ENCODE results near the gene EBLN1. TPM values are rescaled to one million over a fixed set of nuclear protein-coding genes. Genes with fewer than 3 reads are reported as not detected.
A peak's percentile ranks its signal among the peaks of the same experiment; 100 is the strongest.

EBLN1 gene
- total and polyA plus RNA-seq, 2 donors (not counting 1 experiment from before 2014, with no cell fraction given) = not detected

GRCh38 chr10:22250897-22251660, 33.3 kb upstream of the EBLN1 start:
- H3K9me3 ChIP-seq (ENCODE audit: control insufficient read depth, insufficient read depth, low read depth, low read length) = no peaks in the 10 kb centered on the region
- H3K4me1 ChIP-seq (ENCODE audit: control insufficient read depth, extremely low read depth, insufficient read depth, low read length) = peaks cover 6% of the 10 kb centered on the region
- peak overlapping the region; percentile 66 to 77 (median 68) for H3K4me3 ChIP-seq (replicated peaks in 1 of 4; ENCODE audit: control extremely low read depth in 1 of 4, insufficient read depth in 1 of 4, low read depth in 3 of 4, low read length in 4 of 4)
- no peaks in the 10 kb centered on the region for H4K20me1 ChIP-seq (ENCODE audit: control insufficient read depth, extremely low read depth, insufficient read depth, low read length)
- peak overlapping the region; percentile 95 for H3K27ac ChIP-seq (ENCODE audit: insufficient read depth, low read length)
- H3K9ac ChIP-seq (ENCODE audit: insufficient read depth, low read length) = peak overlapping the region; percentile 85
- peak overlapping the region; percentile 96 for H2AFZ ChIP-seq (ENCODE audit: low read length)
- peak overlapping the region; percentile 86 for H3K4me2 ChIP-seq (ENCODE audit: extremely low read depth, insufficient read depth, low read length)
- no peaks in the 10 kb centered on the region for H3K27me3 ChIP-seq (ENCODE audit: control insufficient read depth, insufficient read depth, low read length)
- no peaks in the 10 kb centered on the region for H3K36me3 ChIP-seq (ENCODE audit: control insufficient read depth, insufficient read depth, low read length)
- DNase-seq (ENCODE audit: low read depth in 2 of 2) = peak; percentile 12 to 44
- TF ChIP-seq EZH2 (IDR thresholded peaks at IDR 0.05; ENCODE audit: low read length, missing control alignments) = no peak
- no peak for TF ChIP-seq CTCF (conservative IDR thresholded peaks at IDR 0.05 in 1 of 2, IDR thresholded peaks at IDR 0.05 in 1 of 2; ENCODE audit: low read depth in 1 of 2, low read length in 2 of 2)
- no peaks in the 10 kb centered on the region for H3K79me2 ChIP-seq (ENCODE audit: control insufficient read depth, insufficient read depth, low read length)

- Histone ChIP-seq H3K4me3 (replicated peaks in 1 of 4; ENCODE audit: control extremely low read depth in 1 of 4, insufficient read depth in 1 of 4, low read depth in 3 of 4, low read length in 4 of 4) (no peak overlapping the region), H3K4me2 (ENCODE audit: extremely low read depth, insufficient read depth, low read length) (no peak overlapping the region), H2AFZ (ENCODE audit: low read length) (no peak overlapping the region), H4K20me1 (ENCODE audit: control insufficient read depth, extremely low read depth, insufficient read depth, low read length) (no peaks in the 10 kb centered on the region), H3K9ac (ENCODE audit: insufficient read depth, low read length) (no peak overlapping the region), H3K27me3 (ENCODE audit: control insufficient read depth, insufficient read depth, low read length) (no peaks in the 10 kb centered on the region), H3K36me3 (ENCODE audit: control insufficient read depth, insufficient read depth, low read length) (no peaks in the 10 kb centered on the region), H3K4me1 (ENCODE audit: control insufficient read depth, extremely low read depth, insufficient read depth, low read length) (peaks cover 6% of the 10 kb centered on the region), H3K27ac (ENCODE audit: insufficient read depth, low read length) (peak overlapping the region; percentile 6), H3K9me3 (ENCODE audit: control insufficient read depth, insufficient read depth, low read depth, low read length) (no peaks in the 10 kb centered on the region), H3K79me2 (ENCODE audit: control insufficient read depth, insufficient read depth, low read length) (no peaks in the 10 kb centered on the region)
- no peak for DNase-seq (ENCODE audit: low read depth in 2 of 2)
- TF ChIP-seq CTCF (conservative IDR thresholded peaks at IDR 0.05 in 1 of 2, IDR thresholded peaks at IDR 0.05 in 1 of 2; ENCODE audit: low read depth in 1 of 2, low read length in 2 of 2) (no peak), EZH2 (IDR thresholded peaks at IDR 0.05; ENCODE audit: low read length, missing control alignments) (no peak)
Observed at GRCh38 chr10:22247636-22248035, 29.8 kb upstream of the EBLN1 start.

- peaks cover 6% of the 10 kb centered on the region for H3K4me1 ChIP-seq (ENCODE audit: control insufficient read depth, extremely low read depth, insufficient read depth, low read length)
- H3K27ac ChIP-seq (ENCODE audit: insufficient read depth, low read length) = peak overlapping the region; percentile 8
- no peaks in the 10 kb centered on the region for H3K36me3 ChIP-seq (ENCODE audit: control insufficient read depth, insufficient read depth, low read length)
- no peak overlapping the region for H3K9ac ChIP-seq (ENCODE audit: insufficient read depth, low read length)
- TF ChIP-seq EZH2 (IDR thresholded peaks at IDR 0.05; ENCODE audit: low read length, missing control alignments) = no peak
- TF ChIP-seq CTCF (conservative IDR thresholded peaks at IDR 0.05 in 1 of 2, IDR thresholded peaks at IDR 0.05 in 1 of 2; ENCODE audit: low read depth in 1 of 2, low read length in 2 of 2) = no peak
- H3K79me2 ChIP-seq (ENCODE audit: control insufficient read depth, insufficient read depth, low read length) = no peaks in the 10 kb centered on the region
- no peaks in the 10 kb centered on the region for H3K9me3 ChIP-seq (ENCODE audit: control insufficient read depth, insufficient read depth, low read depth, low read length)
- peak overlapping the region; percentile 17 for H2AFZ ChIP-seq (ENCODE audit: low read length)
- H3K27me3 ChIP-seq (ENCODE audit: control insufficient read depth, insufficient read depth, low read length) = no peaks in the 10 kb centered on the region
- no peak overlapping the region for H3K4me3 ChIP-seq (replicated peaks in 1 of 4; ENCODE audit: control extremely low read depth in 1 of 4, insufficient read depth in 1 of 4, low read depth in 3 of 4, low read length in 4 of 4)
- H4K20me1 ChIP-seq (ENCODE audit: control insufficient read depth, extremely low read depth, insufficient read depth, low read length) = no peaks in the 10 kb centered on the region
- no peak overlapping the region for H3K4me2 ChIP-seq (ENCODE audit: extremely low read depth, insufficient read depth, low read length)
- DNase-seq (ENCODE audit: low read depth in 2 of 2) = peak; percentile 87 to 93
Observed at GRCh38 chr10:22246680-22247391, 29.0 kb upstream of the EBLN1 start.

Data from fibroblast of lung (primary cell).